HCT116 (cell line): Measurements from ENCODE around the gene TNFSF8. TPM values are rescaled to one million over a fixed set of nuclear protein-coding genes. Genes with fewer than 3 reads are reported as not detected.

Source experiments
- ATAC-seq: fragments of 200-7000 bp; cut with Tn5 transposase; 2 replicates; pipeline ENCODE4 v1.9.1; 2020; ENCODE audit warnings: mild to moderate bottlenecking, moderate library complexity
- BruUV-seq: library from RNA; stranded (reverse); fragments of 400-500 nt; replicated peaks from 2 replicates; lab custom pipeline; 2021; lab: Mats Ljungman, UMichigan
- CTCF ChIA-PET: fragments of 300-600 bp; sonication (Branson Sonifier 250); formaldehyde crosslinking; loops from one replicate; lab custom pipeline; 2021; ENCODE audit warnings: antibody characterized with exemption; lab: Charles Lee
- POLR2A ChIA-PET: fragments of 300-600, 350-600 bp; sonication (Branson Sonifier 250); formaldehyde crosslinking; loops from one replicate; lab custom pipeline; 2021; ENCODE audit warnings: antibody characterized with exemption; lab: Charles Lee
- RAD21 ChIA-PET, 2 experiments: fragments of 300-600 bp; sonication (Branson Sonifier 250); formaldehyde crosslinking; loops; one replicate each; lab custom pipeline; 2023; ENCODE audit warnings: low total read pairs in 2 of 2; ENCODE audit not compliant: uncharacterized antibody in 2 of 2, unreplicated experiment in 2 of 2, low non-redundant PET in 1 of 2; lab: Charles Lee
- DNase-seq: peaks from one replicate; pipeline ENCODE4 v3.0.0-alpha.2; 2010; ENCODE audit warnings: low read depth, low spot score
- H2AFZ ChIP-seq: fragments of 200-600 bp; shearing (Covaris generic), sonication (generic); 2 replicates; pipeline ENCODE4 v1.6.1; 2017; ENCODE audit warnings: low read depth, mixed run types, mixed read lengths, antibody characterized with exemption, low read length; ENCODE audit not compliant: poor library complexity, severe bottlenecking
- H3K27ac ChIP-seq: 2 replicates; pipeline ENCODE4 v1.5.1; 2012; ENCODE audit warnings: low read depth, low read length
- H3K27me3 ChIP-seq: fragments of 200-600 bp; sonication (generic); 2 replicates; pipeline ENCODE4 v1.6.1; 2016; ENCODE audit warnings: mixed run types, low read length, mixed read lengths; ENCODE audit not compliant: insufficient read depth
- H3K36me3 ChIP-seq, 2 experiments: fragments of 200-500 bp in 1 of 2; fragments of 200-600 bp in 1 of 2; sonication (Bioruptor generic) in 1 of 2; sonication (generic) in 1 of 2; 2 replicates each; pipeline versions ENCODE4 v1.5.1 to v1.6.1; 2014 to 2016; ENCODE audit warnings: low read length in 2 of 2, inconsistent platforms in 1 of 2, mixed read lengths in 1 of 2, mixed run types in 1 of 2; ENCODE audit not compliant: insufficient read depth in 2 of 2, control insufficient read depth in 1 of 2
- H3K4me1 ChIP-seq, 2 experiments: fragments of 200-600 bp in 1 of 2; sonication (generic) in 1 of 2; 2 replicates each; pipeline versions ENCODE4 v1.5.1 to v1.6.1; 2012 to 2017; ENCODE audit warnings: low read length in 2 of 2, inconsistent platforms in 1 of 2, mild to moderate bottlenecking in 1 of 2, mixed read lengths in 1 of 2, mixed run types in 1 of 2, moderate library complexity in 1 of 2; ENCODE audit not compliant: insufficient read depth in 2 of 2, control insufficient read depth in 1 of 2
- H3K4me2 ChIP-seq: fragments of 200-600 bp; sonication (generic); 2 replicates; pipeline ENCODE4 v1.6.1; 2017; ENCODE audit warnings: mixed run types, low read length, mixed read lengths
- H3K4me3 ChIP-seq, 2 experiments: fragments of 200-600 bp in 1 of 2; sonication (generic) in 1 of 2; replicated peaks in 1 of 2; 2 replicates each; pipeline ENCODE4 v1.5.1; 2011 to 2016; ENCODE audit warnings: low read length in 2 of 2, control low read depth in 1 of 2, low read depth in 1 of 2, mild to moderate bottlenecking in 1 of 2, mixed read lengths in 1 of 2, mixed run types in 1 of 2
- H3K79me2 ChIP-seq: fragments of 200-600 bp; sonication (generic); 2 replicates; pipeline ENCODE4 v1.6.1; 2017; ENCODE audit warnings: mild to moderate bottlenecking, mixed run types, low read length, moderate library complexity, mixed read lengths; ENCODE audit not compliant: insufficient read depth
- H3K9ac ChIP-seq: fragments of 200-600 bp; sonication (generic); 2 replicates; pipeline ENCODE4 v1.6.1; 2016; ENCODE audit warnings: low read length, mixed read lengths
- H3K9me2 ChIP-seq: fragments of 200-600 bp; sonication (generic), shearing (Covaris generic); 2 replicates; pipeline ENCODE4 v1.6.1; 2017; ENCODE audit warnings: mixed run types, mild to moderate bottlenecking, moderate library complexity; ENCODE audit not compliant: insufficient read depth
- H3K9me3 ChIP-seq, 2 experiments: fragments of 200-500 bp in 1 of 2; fragments of 200-600 bp in 1 of 2; sonication (Bioruptor generic) in 1 of 2; sonication (generic) in 1 of 2; 2 replicates each; pipeline ENCODE4 v1.6.1; 2014 to 2017; ENCODE audit warnings: low read length in 2 of 2, mixed read lengths in 2 of 2, inconsistent platforms in 1 of 2, low read depth in 1 of 2, mild to moderate bottlenecking in 1 of 2, mixed run types in 1 of 2, moderate library complexity in 1 of 2; ENCODE audit not compliant: control insufficient read depth in 1 of 2, insufficient read depth in 1 of 2
- H4K20me1 ChIP-seq: fragments of 200-600 bp; sonication (generic), shearing (Covaris generic); 2 replicates; pipeline ENCODE4 v1.6.1; 2017; ENCODE audit warnings: mixed run types, mild to moderate bottlenecking, moderate library complexity; ENCODE audit not compliant: insufficient read depth
- ATF3 ChIP-seq: IDR thresholded peaks from 2 replicates; pipeline ENCODE4 v1.6.1; 2012
- CTCF ChIP-seq, 3 experiments: fragments of 200-600 bp in 1 of 3; sonication (generic) in 1 of 3; IDR thresholded peaks in 2 of 3; conservative IDR thresholded peaks in 1 of 3; 2 replicates each; pipeline ENCODE4 v1.5.1; 2012 to 2017; ENCODE audit warnings: low read depth in 2 of 3, low read length in 2 of 3, antibody characterized with exemption in 1 of 3, borderline replicate concordance in 1 of 3, control low read depth in 1 of 3, mild to moderate bottlenecking in 1 of 3, mixed read lengths in 1 of 3, mixed run types in 1 of 3, moderate library complexity in 1 of 3; ENCODE audit not compliant: insufficient read depth in 1 of 3
- ELF1 ChIP-seq: IDR thresholded peaks from 2 replicates; pipeline ENCODE4 v1.6.1; 2012; ENCODE audit warnings: low read depth, borderline replicate concordance
- EZH2 ChIP-seq: fragments of 200-600 bp; sonication (generic); IDR thresholded peaks from 2 replicates; pipeline ENCODE4 v1.6.1; 2017; ENCODE audit warnings: antibody characterized with exemption, mixed run types
- POLR2AphosphoS5 ChIP-seq: IDR thresholded peaks from 2 replicates; pipeline ENCODE4 v1.6.1; 2011; ENCODE audit warnings: mild to moderate bottlenecking, low read depth, low read length, moderate library complexity
- RAD21 ChIP-seq: IDR thresholded peaks from 2 replicates; pipeline ENCODE4 v1.6.1; 2012; ENCODE audit warnings: low read depth, mild to moderate bottlenecking
- REST ChIP-seq: IDR thresholded peaks from 2 replicates; pipeline ENCODE4 v1.6.1; 2012; ENCODE audit warnings: low read depth
- TCF7L2 ChIP-seq: IDR thresholded peaks from 2 replicates; pipeline ENCODE4 v1.7.0; 2011; ENCODE audit warnings: borderline replicate concordance, inconsistent platforms; ENCODE audit not compliant: insufficient read depth, insufficient read length; ENCODE audit errors: extremely low read depth
- YY1 ChIP-seq: IDR thresholded peaks from 2 replicates; pipeline ENCODE4 v1.6.1; 2011; ENCODE audit warnings: low read length, low read depth, moderate library complexity, mild to moderate bottlenecking; ENCODE audit not compliant: insufficient replicate concordance; ENCODE audit errors: extremely low read depth
- intact Hi-C: fragments of 100-400 bp; cut with micrococcal nuclease; formaldehyde crosslinking; loops from 2 replicates; pipeline ENCODE4 v1.10.0; 2022
- total RNA-seq: library from RNA; stranded (reverse); gene quantifications from one replicate; pipeline ENCODE4 v1.2.1, GENCODE V29; 2021; ENCODE audit not compliant: unreplicated experiment

Gene TNFSF8
- total RNA-seq, 1 experiment from 2014 or later, result not detected

GRCh38 chr9:114958844-114959235, 28.4 kb upstream of the TNFSF8 start:
- intact Hi-C loops, result no loop called here
- DNase-seq (no peak), ATAC-seq (no peak)
- H3K79me2 ChIP-seq, result no peaks in the 10 kb centered on the region
- peaks cover 0 to 4% of the 10 kb centered on the region in 2 experiments; a peak in 1 of 4 replicates for H3K4me1 ChIP-seq
- ChIA-PET CTCF (no interaction called here), RAD21 (no interaction called here), POLR2A (no interaction called here)
- H3K36me3 ChIP-seq, result no peaks in the 10 kb centered on the region
- BruUV-seq, result no TSS peak
- H3K4me3 ChIP-seq, result no peak overlapping the region
- no peaks in the 10 kb centered on the region for H3K27me3 ChIP-seq
- no peak overlapping the region for H3K4me2 ChIP-seq
- no peaks in the 10 kb centered on the region for H3K9me2 ChIP-seq
- no peak overlapping the region for H3K9ac ChIP-seq
- no peak overlapping the region for H2AFZ ChIP-seq
- H4K20me1 ChIP-seq, result no peaks in the 10 kb centered on the region
- TF ChIP-seq POLR2AphosphoS5 (no peak), RAD21 (no peak), EZH2 (no peak), YY1 (no peak), ATF3 (no peak), CTCF (IDR thresholded peaks at IDR 0.05 in 2 of 3, conservative IDR thresholded peaks at IDR 0.05 in 1 of 3; ENCODE audit: borderline replicate concordance in 1 of 3, insufficient read depth in 1 of 3, low read depth in 2 of 3, low read length in 2 of 3) (no peak), REST (no peak), ELF1 (no peak), TCF7L2 (no peak)
- TF ChIP-seq, all 23 proteins: peak for 0
- Histone ChIP-seq H3K27ac (no peak overlapping the region), H3K9me3 (no peaks in the 10 kb centered on the region)
